IMR-90 (cell line): ENCODE measurements around the gene UMOD. TPM values are rescaled to one million over a fixed set of nuclear protein-coding genes. Genes with fewer than 3 reads are reported as not detected.

Experiments used
- ATAC-seq: fragments of 200-7000 bp; cut with Tn5 transposase; 2 replicates; pipeline ENCODE4 v1.9.1; 2020; ENCODE audit warnings: low read depth, mild to moderate bottlenecking, moderate library complexity
- BruUV-seq: library from RNA; stranded (reverse); fragments of 400-500 nt; replicated peaks from 2 replicates; lab custom pipeline; 2021; lab: Mats Ljungman, UMichigan
- CTCF ChIA-PET: fragments of 300-600 bp; formaldehyde crosslinking; extraction: SDS; loops from one replicate; lab custom pipeline; 2021; ENCODE audit warnings: antibody characterized with exemption; lab: Yijun Ruan, JAX
- POLR2A ChIA-PET: fragments of 300-600 bp; sonication (Branson Sonifier 250); formaldehyde crosslinking; loops from one replicate; lab custom pipeline; 2022; ENCODE audit warnings: antibody characterized with exemption; ENCODE audit not compliant: unreplicated experiment; lab: Charles Lee
- DNase-seq: peaks from one replicate; pipeline ENCODE4 v3.0.0; 2013
- H2AFZ ChIP-seq: replicated peaks from 2 replicates; pipeline ENCODE3; 2013; ENCODE audit warnings: low read length, mild to moderate bottlenecking; ENCODE audit not compliant: poor library complexity
- H2AK5ac ChIP-seq: 2 replicates; pipeline ENCODE4 v1.6.1; 2013; ENCODE audit warnings: low read depth, low read length, inconsistent platforms
- H2AK9ac ChIP-seq: replicated peaks from 2 replicates; pipeline ENCODE3; 2013; ENCODE audit warnings: mild to moderate bottlenecking, low read depth, low read length, moderate library complexity; ENCODE audit not compliant: poor library complexity
- H2BK120ac ChIP-seq: 2 replicates; pipeline ENCODE4 v1.6.1; 2013; ENCODE audit warnings: low read depth, low read length, inconsistent platforms
- H2BK15ac ChIP-seq: 3 replicates; pipeline ENCODE4 v1.6.1; 2013; ENCODE audit warnings: low read depth, low read length, inconsistent platforms
- H2BK20ac ChIP-seq: 2 replicates; pipeline ENCODE4 v1.6.1; 2013; ENCODE audit warnings: low read depth, mild to moderate bottlenecking, inconsistent platforms, low read length, moderate library complexity
- H2BK5ac ChIP-seq: 2 replicates; pipeline ENCODE4 v1.6.1; 2013; ENCODE audit warnings: mild to moderate bottlenecking, low read depth, low read length, inconsistent platforms; ENCODE audit not compliant: poor library complexity, severe bottlenecking
- H3K14ac ChIP-seq: replicated peaks from 2 replicates; pipeline ENCODE4 v1.6.1; 2013; ENCODE audit warnings: low read depth, low read length, inconsistent platforms
- H3K18ac ChIP-seq: 2 replicates; pipeline ENCODE4 v1.6.1; 2013; ENCODE audit warnings: low read depth, low read length, control low read depth
- H3K23ac ChIP-seq: 2 replicates; pipeline ENCODE4 v1.6.1; 2013; ENCODE audit warnings: low read depth, low read length, inconsistent platforms
- H3K27ac ChIP-seq: 2 replicates; pipeline ENCODE4 v1.5.1; 2013; ENCODE audit warnings: mild to moderate bottlenecking, control low read depth, low read length; ENCODE audit not compliant: insufficient read depth
- H3K27me3 ChIP-seq: 2 replicates; pipeline ENCODE4 v1.6.1; 2013; ENCODE audit warnings: low read length; ENCODE audit not compliant: control insufficient read depth, insufficient read depth
- H3K36me3 ChIP-seq: 2 replicates; pipeline ENCODE4 v1.6.1; 2013; ENCODE audit warnings: low read length, mixed read lengths; ENCODE audit not compliant: control insufficient read depth, insufficient read depth
- H3K4ac ChIP-seq: 2 replicates; pipeline ENCODE4 v1.6.1; 2013; ENCODE audit warnings: low read depth, low read length, inconsistent platforms
- H3K4me1 ChIP-seq: 2 replicates; pipeline ENCODE4 v1.6.1; 2013; ENCODE audit warnings: low read length, mixed read lengths; ENCODE audit not compliant: control insufficient read depth, insufficient read depth
- H3K4me2 ChIP-seq: 2 replicates; pipeline ENCODE4 v1.6.1; 2013; ENCODE audit warnings: low read depth, mild to moderate bottlenecking, control low read depth, low read length, moderate library complexity
- H3K4me3 ChIP-seq: 2 replicates; pipeline ENCODE4 v1.5.1; 2013; ENCODE audit warnings: low read depth, mild to moderate bottlenecking, control low read depth, low read length, moderate library complexity; ENCODE audit not compliant: insufficient read depth
- H3K56ac ChIP-seq: 2 replicates; pipeline ENCODE4 v1.6.1; 2013; ENCODE audit warnings: low read length, inconsistent platforms; ENCODE audit not compliant: insufficient read depth; ENCODE audit errors: extremely low read depth
- H3K79me1 ChIP-seq, 2 experiments: 2 replicates each; pipeline ENCODE4 v1.6.1; 2013; ENCODE audit warnings: low read length in 2 of 2, inconsistent platforms in 1 of 2, low read depth in 1 of 2
- H3K9ac ChIP-seq: 2 replicates; pipeline ENCODE4 v1.6.1; 2013; ENCODE audit warnings: low read depth, low read length, control low read depth
- H3K9me1 ChIP-seq: 2 replicates; pipeline ENCODE4 v1.6.1; 2013; ENCODE audit warnings: low read length, inconsistent platforms; ENCODE audit not compliant: insufficient read depth
- H3K9me3 ChIP-seq: 2 replicates; pipeline ENCODE4 v1.6.1; 2013; ENCODE audit warnings: low read length; ENCODE audit not compliant: control insufficient read depth, insufficient read depth
- H4K20me1 ChIP-seq: 2 replicates; pipeline ENCODE4 v1.6.1; 2013; ENCODE audit warnings: low read length, inconsistent platforms; ENCODE audit not compliant: insufficient read depth
- H4K5ac ChIP-seq: 2 replicates; pipeline ENCODE4 v1.6.1; 2013; ENCODE audit warnings: mild to moderate bottlenecking, low read depth, low read length, control low read depth
- H4K8ac ChIP-seq, 2 experiments: 2 replicates each; pipeline ENCODE4 v1.6.1; 2013; ENCODE audit warnings: low read depth in 2 of 2, low read length in 2 of 2, control low read depth in 1 of 2, inconsistent platforms in 1 of 2
- H4K91ac ChIP-seq: 2 replicates; pipeline ENCODE4 v1.6.1; 2013; ENCODE audit warnings: low read depth, low read length, inconsistent platforms; ENCODE audit not compliant: insufficient read depth
- NFE2L2 ChIP-seq: fragments of 150-350 bp; IDR thresholded peaks from 2 replicates; pipeline ENCODE4 v1.6.1; 2016; ENCODE audit warnings: low read depth, mild to moderate bottlenecking, low read length
- WGBS, 2 experiments: methylation state at CpG; one replicate each; pipeline versions ENCODE4 v1.1.5 to v1.1.7; 2013; ENCODE audit warnings: missing lambda C conversion rate in 2 of 2; ENCODE audit not compliant: insufficient read length in 1 of 2; ENCODE audit errors: extremely low coverage in 2 of 2; 5-methylcytosine and 5-hydroxymethylcytosine counted together
- dilution Hi-C: fragments of 300-500 bp; cut with HindIII; formaldehyde crosslinking; loops from one replicate; pipeline ENCODE4 v1.14.3; 2018; ENCODE audit warnings: low sequenced_read_pairs; ENCODE audit not compliant: unreplicated experiment
- in situ Hi-C: fragments of 300-500 bp; cut with MboI; formaldehyde crosslinking; loops from 3 replicates; pipeline ENCODE4 v1.14.3; 2019; ENCODE audit warnings: low sequenced_read_pairs, inconsistent platforms, mixed read lengths
- intact Hi-C: fragments of 100-400 bp; cut with micrococcal nuclease; formaldehyde crosslinking; loops from 2 replicates; pipeline ENCODE4 v1.10.0; 2022
- polyA plus RNA-seq, 3 experiments: library from polyadenylated mRNA; depleted of rRNA; stranded (reverse); fragments of >200 nt; gene quantifications; 2 replicates each; pipeline ENCODE4 v1.2.3, GENCODE V29; 2012; ENCODE audit warnings: low replicate concordance in 1 of 3
- total RNA-seq: library from RNA; depleted of rRNA; stranded (reverse); fragments of >200 nt; gene quantifications from 2 replicates; pipeline ENCODE4 v1.2.3, GENCODE V29; 2012

The UMOD gene
- total and polyA plus RNA-seq, 2 of the 4 experiments (the other 2 are of a cell fraction), result not detected

- in situ Hi-C loops, result loop anchor here (25.0 kb wide), 1 partner anchor 164 kb away; no protein-coding TSS in a partner anchor
- WGBS, 2 experiments, result 30% methylated on average over 3 of the region's 3 CpGs; no CpG with 5 or more reads in 1 of the 2 experiments
- Histone ChIP-seq H2BK20ac (no peak overlapping the region), H3K79me1 (no peaks in the 10 kb centered on the region), H3K4me3 (no peak overlapping the region), H2AK9ac (no peak overlapping the region), H3K18ac (no peak overlapping the region), H2BK120ac (no peak overlapping the region), H2BK15ac (no peak overlapping the region), H2AFZ (no peak overlapping the region), H3K9ac (no peak overlapping the region), H2AK5ac (no peak overlapping the region), H3K4me2 (no peak overlapping the region), H3K56ac (no peak overlapping the region), H3K27me3 (no peaks in the 10 kb centered on the region), H3K23ac (no peak overlapping the region), H4K5ac (no peak overlapping the region), H4K91ac (no peak overlapping the region), H2BK5ac (no peak overlapping the region), H3K4ac (no peak overlapping the region), H3K9me1 (no peaks in the 10 kb centered on the region), H3K36me3 (no peaks in the 10 kb centered on the region), H3K27ac (no peak overlapping the region), H3K9me3 (peaks cover 15% of the 10 kb centered on the region), H4K8ac (no peak overlapping the region), H4K20me1 (no peaks in the 10 kb centered on the region), H3K14ac (no peak overlapping the region), H3K4me1 (no peaks in the 10 kb centered on the region)
- intact Hi-C loops, result no loop called here
- no TSS peak for BruUV-seq
- no peak for TF ChIP-seq NFE2L2
- POLR2A ChIA-PET, result no interaction called here
- CTCF ChIA-PET, result no interaction called here
- ATAC-seq, result no peak
- dilution Hi-C loops, result no loop called here
- no peak for DNase-seq
Measured at GRCh38 chr16:20326321-20326720, 26.2 kb downstream of the UMOD start.
